Activated T-cell treated with anti-CD3 and anti-CD28 coated beads, Interleukin-2, amount 50 U/mL, for 4 hours (primary cell): ENCODE measurements around the gene STK16. TPM values are rescaled to one million over a fixed set of nuclear protein-coding genes. Genes with fewer than 3 reads are reported as not detected.
"Not testable (repeated sequence)": the region's sequence is repeated elsewhere in the genome, so short reads cannot be mapped to it uniquely, and the experiment has no call there.

Experiments used
- ATAC-seq, 2 donors: fragments of 200-7000 bp; cut with Tn5 transposase; one replicate each; pipeline ENCODE4 v1.10.0; 2021
- DNase-seq: peaks from one replicate; pipeline ENCODE4 v3.0.0-alpha.2; 2020
- H3K27me3 Mint-ChIP-seq: one replicate; pipeline ENCODE4 v1.8.0; 2021; ENCODE audit warnings: low read depth, mixed read lengths
- H3K36me3 Mint-ChIP-seq: one replicate; pipeline ENCODE4 v1.8.0; 2022; ENCODE audit warnings: mixed read lengths; ENCODE audit not compliant: insufficient read depth
- H3K4me1 Mint-ChIP-seq: one replicate; pipeline ENCODE4 v1.8.0; 2021; ENCODE audit warnings: low read depth, mixed read lengths
- H3K4me3 Mint-ChIP-seq: one replicate; pipeline ENCODE4 v1.8.0; 2021; ENCODE audit warnings: mild to moderate bottlenecking, moderate library complexity, mixed read lengths
- H3K9me3 Mint-ChIP-seq: one replicate; pipeline ENCODE4 v1.8.0; 2021; ENCODE audit warnings: mixed read lengths
- total RNA-seq, 3 donors: library from RNA; stranded (reverse); gene quantifications; one replicate each; pipeline ENCODE4 v1.2.1, GENCODE V29; 2021

STK16 gene
- total RNA-seq, 3 donors from 2014 or later = 19.1 to 21.3 (median 21.0) TPM

GRCh38 chr2:219247678-219248642, 2.7 kb downstream of the STK16 start:
- Mint-ChIP-seq H3K36me3 (peaks cover 30% of the 10 kb centered on the region), H3K9me3 (no peaks in the 10 kb centered on the region), H3K4me3 (peak overlapping the region; percentile 62), H3K4me1 (peaks cover 80% of the 10 kb centered on the region), H3K27me3 (no peaks in the 10 kb centered on the region)
- DNase-seq = peak; percentile 63
- peak; percentile 57 to 66 for ATAC-seq

GRCh38 chr2:219248845-219249202, 3.5 kb downstream of the STK16 start:
- Mint-ChIP-seq H3K4me1 (peaks cover 77% of the 10 kb centered on the region), H3K4me3 (peak overlapping the region; percentile 86), H3K27me3 (no peaks in the 10 kb centered on the region), H3K9me3 (no peaks in the 10 kb centered on the region), H3K36me3 (peaks cover 30% of the 10 kb centered on the region)
- ATAC-seq (no peak), DNase-seq (no peak)

GRCh38 chr2:219249203-219249980, 4.1 kb downstream of the STK16 start:
- peaks cover 30% of the 10 kb centered on the region for H3K36me3 Mint-ChIP-seq
- peak; percentile 29 for DNase-seq
- peaks cover 74% of the 10 kb centered on the region for H3K4me1 Mint-ChIP-seq
- ATAC-seq = no peak
- H3K27me3 Mint-ChIP-seq = no peaks in the 10 kb centered on the region
- H3K9me3 Mint-ChIP-seq = no peaks in the 10 kb centered on the region
- peak overlapping the region; percentile 86 for H3K4me3 Mint-ChIP-seq

- Mint-ChIP-seq H3K4me3 (peak overlapping the region; percentile 86), H3K36me3 (peaks cover 30% of the 10 kb centered on the region), H3K4me1 (peaks cover 74% of the 10 kb centered on the region), H3K9me3 (no peaks in the 10 kb centered on the region), H3K27me3 (no peaks in the 10 kb centered on the region)
- ATAC-seq = no peak
- no peak for DNase-seq
These were observed 4.9 kb downstream of the STK16 start for GRCh38 chr2:219250049-219250781.

GRCh38 chr2:219251656-219252055, 6.4 kb downstream of the STK16 start:
- Mint-ChIP-seq H3K4me1 (peaks cover 73% of the 10 kb centered on the region), H3K36me3 (peaks cover 30% of the 10 kb centered on the region), H3K9me3 (no peaks in the 10 kb centered on the region), H3K27me3 (no peaks in the 10 kb centered on the region), H3K4me3 (peak overlapping the region; percentile 86)
- ATAC-seq (no peak), DNase-seq (no peak)

- ATAC-seq = no peak
- Mint-ChIP-seq H3K36me3 (peaks cover 30% of the 10 kb centered on the region), H3K4me3 (peak overlapping the region; percentile 86), H3K27me3 (no peaks in the 10 kb centered on the region), H3K9me3 (no peaks in the 10 kb centered on the region), H3K4me1 (peaks cover 69% of the 10 kb centered on the region)
- peak; percentile 36 for DNase-seq
These were observed 6.8 kb downstream of the STK16 start for GRCh38 chr2:219252084-219252483.

- peak overlapping the region; percentile 86 for H3K4me3 Mint-ChIP-seq
- no peaks in the 10 kb centered on the region for H3K27me3 Mint-ChIP-seq
- ATAC-seq (no peak), DNase-seq (peak; percentile 34)
- H3K4me1 Mint-ChIP-seq = peaks cover 64% of the 10 kb centered on the region
- H3K36me3 Mint-ChIP-seq = peaks cover 30% of the 10 kb centered on the region
- H3K9me3 Mint-ChIP-seq = no peaks in the 10 kb centered on the region
These were observed 7.3 kb downstream of the STK16 start for GRCh38 chr2:219252570-219252899.

- Mint-ChIP-seq H3K4me3 (peak within 1 kb of the TSS; percentile 86), H3K36me3 (peaks cover 29% of the 10 kb centered on the region), H3K4me1 (peaks cover 59% of the 10 kb centered on the region), H3K27me3 (no peaks in the 10 kb centered on the region), H3K9me3 (no peaks in the 10 kb centered on the region)
- DNase-seq (peak; percentile 36), ATAC-seq (peak; percentile 15 to 16)
These were observed 7.8 kb downstream of the STK16 start, which contains the start of gene TUBA4B for GRCh38 chr2:219252900-219253752. Gene TUBA4B, plus strand, starts transcription at chr2:219253243. Its CDS starts 165 bp downstream, at chr2:219253408.

GRCh38 chr2:219253753-219254589, 8.7 kb downstream of the STK16 start, which contains the start of gene TUBA4A:
Gene TUBA4A, minus strand, starts transcription at chr2:219253918. Its CDS starts 60 bp downstream, at chr2:219253858.
- Mint-ChIP-seq H3K4me1 (peaks cover 50% of the 10 kb centered on the region), H3K9me3 (no peaks in the 10 kb centered on the region), H3K36me3 (peaks cover 23% of the 10 kb centered on the region), H3K27me3 (no peaks in the 10 kb centered on the region), H3K4me3 (peak within 1 kb of the TSS; percentile 86)
- DNase-seq (peak; percentile 89), ATAC-seq (peak; percentile 78 to 82)

GRCh38 chr2:219254590-219255201, 9.4 kb downstream of the STK16 start:
- ATAC-seq = peak; percentile 51 to 60
- H3K36me3 Mint-ChIP-seq = peaks cover 20% of the 10 kb centered on the region
- H3K9me3 Mint-ChIP-seq = no peaks in the 10 kb centered on the region
- H3K4me1 Mint-ChIP-seq = peaks cover 43% of the 10 kb centered on the region
- H3K4me3 Mint-ChIP-seq = peak overlapping the region; percentile 86
- peak; percentile 37 for DNase-seq
- no peaks in the 10 kb centered on the region for H3K27me3 Mint-ChIP-seq

- ATAC-seq, H3K36me3 Mint-ChIP-seq, H3K4me3 Mint-ChIP-seq, H3K27me3 Mint-ChIP-seq, H3K9me3 Mint-ChIP-seq, DNase-seq: not testable (repeated sequence)
- H3K4me1 Mint-ChIP-seq = peaks cover 14% of the 10 kb centered on the region
These were observed 13.7 kb downstream of the STK16 start for GRCh38 chr2:219258942-219259341.

- no peaks in the 10 kb centered on the region for H3K36me3 Mint-ChIP-seq
- DNase-seq (no peak), ATAC-seq (no peak)
- no peak overlapping the region for H3K4me3 Mint-ChIP-seq
- no peaks in the 10 kb centered on the region for H3K4me1 Mint-ChIP-seq
- no peaks in the 10 kb centered on the region for H3K27me3 Mint-ChIP-seq
- H3K9me3 Mint-ChIP-seq = no peaks in the 10 kb centered on the region
These were observed 16.0 kb downstream of the STK16 start for GRCh38 chr2:219261024-219261855.
